Measurements from ENCODE around the gene STPG2. TPM values are rescaled to one million over a fixed set of nuclear protein-coding genes. Genes with fewer than 3 reads are reported as not detected.

STPG2 gene
- total RNA-seq, 2 donors from 2014 or later = 0.13 to 0.53 TPM

DNA sequence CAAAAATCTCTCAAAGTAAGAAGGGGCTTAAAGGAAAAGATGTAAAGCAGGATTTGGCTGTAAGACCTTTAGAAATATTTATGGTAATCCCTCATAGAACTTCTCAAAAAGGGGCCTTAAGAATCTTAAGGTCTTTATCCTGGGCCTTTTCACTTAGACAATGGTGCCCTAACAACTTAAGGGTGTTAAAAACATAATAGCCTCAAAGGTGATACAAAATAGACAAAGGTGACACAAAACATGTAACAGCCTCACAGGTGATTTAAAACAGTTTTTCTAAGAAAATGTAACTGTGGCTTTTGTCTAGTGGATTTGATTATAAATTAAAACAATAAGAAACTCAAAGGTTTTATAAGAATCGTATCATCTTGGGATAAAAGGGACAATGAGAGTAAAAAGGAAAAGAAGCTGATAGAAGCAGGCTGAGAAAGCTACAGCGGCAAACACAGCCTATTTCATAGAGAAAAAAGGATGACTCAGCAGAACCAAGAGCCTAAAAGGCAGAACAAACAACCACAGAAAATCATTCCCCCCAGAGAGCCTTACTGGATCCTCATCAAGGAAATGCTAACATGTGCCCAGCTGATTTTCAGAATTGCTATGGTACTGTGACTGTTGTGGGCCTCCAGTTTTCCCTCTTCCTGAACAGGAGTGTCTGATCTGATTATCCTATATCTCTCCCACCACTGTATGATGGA lies 164.3 kb downstream of the STPG2 start:
- no peaks in the 10 kb centered on the region for H3K27me3 ChIP-seq (ENCODE audit: control insufficient read depth, insufficient read depth, low read length, poor library complexity, severe bottlenecking)
- DNase-seq = no peak
- H3K4me1 ChIP-seq (ENCODE audit: control insufficient read depth, insufficient read depth, low read length) = no peaks in the 10 kb centered on the region
- no peak overlapping the region for H3K9ac ChIP-seq (ENCODE audit: extremely low read depth, low read length, poor library complexity, severe bottlenecking)
- H3K27me3 Mint-ChIP-seq (ENCODE audit: insufficient read depth) = no peaks in the 10 kb centered on the region
- H3K36me3 Mint-ChIP-seq (ENCODE audit: low read depth) = no peaks in the 10 kb centered on the region
- H3K27ac Mint-ChIP-seq = no peak overlapping the region
- peaks cover 18% of the 10 kb centered on the region for H3K9me3 ChIP-seq (ENCODE audit: control insufficient read depth, low read length)
- TF ChIP-seq, protein P1, sequence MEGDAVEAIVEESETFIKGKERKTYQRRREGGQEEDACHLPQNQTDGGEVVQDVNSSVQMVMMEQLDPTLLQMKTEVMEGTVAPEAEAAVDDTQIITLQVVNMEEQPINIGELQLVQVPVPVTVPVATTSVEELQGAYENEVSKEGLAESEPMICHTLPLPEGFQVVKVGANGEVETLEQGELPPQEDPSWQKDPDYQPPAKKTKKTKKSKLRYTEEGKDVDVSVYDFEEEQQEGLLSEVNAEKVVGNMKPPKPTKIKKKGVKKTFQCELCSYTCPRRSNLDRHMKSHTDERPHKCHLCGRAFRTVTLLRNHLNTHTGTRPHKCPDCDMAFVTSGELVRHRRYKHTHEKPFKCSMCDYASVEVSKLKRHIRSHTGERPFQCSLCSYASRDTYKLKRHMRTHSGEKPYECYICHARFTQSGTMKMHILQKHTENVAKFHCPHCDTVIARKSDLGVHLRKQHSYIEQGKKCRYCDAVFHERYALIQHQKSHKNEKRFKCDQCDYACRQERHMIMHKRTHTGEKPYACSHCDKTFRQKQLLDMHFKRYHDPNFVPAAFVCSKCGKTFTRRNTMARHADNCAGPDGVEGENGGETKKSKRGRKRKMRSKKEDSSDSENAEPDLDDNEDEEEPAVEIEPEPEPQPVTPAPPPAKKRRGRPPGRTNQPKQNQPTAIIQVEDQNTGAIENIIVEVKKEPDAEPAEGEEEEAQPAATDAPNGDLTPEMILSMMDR (conservative IDR thresholded peaks at IDR 0.05) = no peak
- no peak overlapping the region for H3K27ac ChIP-seq (ENCODE audit: low read depth, low read length)
- H3K4me3 ChIP-seq (ENCODE audit: low read length) = no peak overlapping the region
- H3K4me3 Mint-ChIP-seq = no peak overlapping the region
- peaks cover 4% of the 10 kb centered on the region for H3K4me1 Mint-ChIP-seq
- 100% methylated on average over 2 of the region's 2 CpGs; no CpG with 5 or more reads in 1 of the 2 experiments for WGBS, 2 experiments (ENCODE audit: insufficient coverage in 1 of 2, insufficient read length in 1 of 2)
- no peaks in the 10 kb centered on the region for H3K36me3 ChIP-seq (ENCODE audit: control insufficient read depth, insufficient read depth, low read length)
- H3K9me3 Mint-ChIP-seq = peaks cover 17% of the 10 kb centered on the region

DNA sequence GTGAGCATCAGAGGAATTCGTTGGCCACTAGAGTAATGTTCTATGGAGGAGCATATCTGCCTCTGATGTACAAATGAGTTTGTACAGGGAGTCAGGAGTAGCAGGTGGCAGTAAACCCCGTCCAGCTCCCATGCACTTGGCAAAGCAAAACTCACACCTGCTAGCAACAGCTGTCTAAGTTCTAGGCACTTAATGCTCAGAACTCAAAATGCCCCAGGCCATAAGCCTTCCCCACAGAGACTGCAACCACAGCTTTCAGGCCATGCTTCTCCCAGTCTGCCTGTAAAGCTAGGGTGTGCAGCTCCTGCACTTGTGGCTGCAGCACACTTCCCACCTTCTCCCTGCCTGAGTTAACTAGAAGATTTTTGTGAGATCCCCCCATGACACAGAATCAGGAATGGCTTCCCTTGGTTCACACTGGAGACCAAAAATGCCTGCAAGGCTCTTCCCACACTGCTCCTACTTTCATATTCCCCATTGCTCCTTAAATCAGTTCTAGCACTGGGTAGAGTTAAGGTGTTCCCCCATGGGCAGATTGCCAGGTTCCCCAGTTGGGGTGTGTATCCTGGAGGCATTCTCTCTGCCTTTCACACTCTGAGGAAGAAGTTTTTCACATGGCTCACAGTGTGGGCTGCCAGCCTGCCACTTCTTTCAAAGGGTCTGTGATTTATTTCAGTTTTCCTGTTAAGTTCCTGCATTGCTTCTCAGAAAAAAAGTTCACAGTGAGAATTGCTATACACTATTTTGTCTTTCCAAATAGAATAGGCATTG lies 189.9 kb downstream of the STPG2 start:
- 86 to 100% methylated on average over 1 to 2 of the region's 2 CpGs for WGBS, 2 experiments (ENCODE audit: insufficient coverage in 1 of 2, insufficient read length in 1 of 2)
- Histone ChIP-seq H3K9ac (ENCODE audit: extremely low read depth, low read length, poor library complexity, severe bottlenecking) (no peak overlapping the region), H3K27me3 (ENCODE audit: control insufficient read depth, insufficient read depth, low read length, poor library complexity, severe bottlenecking) (no peaks in the 10 kb centered on the region), H3K36me3 (ENCODE audit: control insufficient read depth, insufficient read depth, low read length) (no peaks in the 10 kb centered on the region), H3K9me3 (ENCODE audit: control insufficient read depth, low read length) (peaks cover 31% of the 10 kb centered on the region), H3K4me3 (ENCODE audit: low read length) (no peak overlapping the region), H3K27ac (ENCODE audit: low read depth, low read length) (no peak overlapping the region), H3K4me1 (ENCODE audit: control insufficient read depth, insufficient read depth, low read length) (peaks cover 5% of the 10 kb centered on the region)
- TF ChIP-seq, protein P1 (conservative IDR thresholded peaks at IDR 0.05) = no peak
- H3K27me3 Mint-ChIP-seq (ENCODE audit: insufficient read depth) = peaks cover 11% of the 10 kb centered on the region
- H3K27ac Mint-ChIP-seq = no peak overlapping the region
- no peak for DNase-seq
- no peak overlapping the region for H3K4me3 Mint-ChIP-seq
- peaks cover 4% of the 10 kb centered on the region for H3K36me3 Mint-ChIP-seq (ENCODE audit: low read depth)
- H3K9me3 Mint-ChIP-seq = peaks cover 28% of the 10 kb centered on the region
- peaks cover 19% of the 10 kb centered on the region for H3K4me1 Mint-ChIP-seq

DNA sequence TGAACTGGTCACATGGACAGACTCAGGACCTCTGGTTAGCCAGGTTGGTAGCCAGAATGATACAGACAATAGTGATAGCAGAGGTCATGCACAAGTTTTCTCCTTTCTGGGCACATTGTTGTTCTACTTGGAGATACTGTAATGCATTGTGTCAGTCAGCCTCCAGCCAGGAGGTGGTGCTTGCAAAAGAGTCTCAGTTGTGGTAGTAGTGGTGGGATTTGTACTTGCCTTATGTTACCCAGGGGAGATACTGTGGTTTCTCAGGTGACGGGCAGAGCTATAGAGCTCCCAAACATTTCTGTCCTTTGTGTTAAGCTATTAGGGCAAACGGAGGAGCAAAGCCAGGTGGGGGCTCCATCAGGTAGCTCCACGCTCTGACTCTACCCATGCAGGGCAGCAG lies 190.5 kb downstream of the STPG2 start:
- WGBS, 2 experiments (ENCODE audit: insufficient coverage in 1 of 2, insufficient read length in 1 of 2) = 88 to 100% methylated on average over 2 to 3 of the region's 3 CpGs
- Histone ChIP-seq H3K9me3 (ENCODE audit: control insufficient read depth, low read length) (peaks cover 37% of the 10 kb centered on the region), H3K4me3 (ENCODE audit: low read length) (no peak overlapping the region), H3K27me3 (ENCODE audit: control insufficient read depth, insufficient read depth, low read length, poor library complexity, severe bottlenecking) (no peaks in the 10 kb centered on the region), H3K36me3 (ENCODE audit: control insufficient read depth, insufficient read depth, low read length) (no peaks in the 10 kb centered on the region), H3K9ac (ENCODE audit: extremely low read depth, low read length, poor library complexity, severe bottlenecking) (no peak overlapping the region), H3K27ac (ENCODE audit: low read depth, low read length) (no peak overlapping the region), H3K4me1 (ENCODE audit: control insufficient read depth, insufficient read depth, low read length) (peaks cover 5% of the 10 kb centered on the region)
- TF ChIP-seq, protein P1 (conservative IDR thresholded peaks at IDR 0.05) = no peak
- H3K27me3 Mint-ChIP-seq (ENCODE audit: insufficient read depth) = peaks cover 11% of the 10 kb centered on the region
- no peak for DNase-seq
- peaks cover 13% of the 10 kb centered on the region for H3K4me1 Mint-ChIP-seq
- peaks cover 4% of the 10 kb centered on the region for H3K36me3 Mint-ChIP-seq (ENCODE audit: low read depth)
- no peak overlapping the region for H3K27ac Mint-ChIP-seq
- no peak overlapping the region for H3K4me3 Mint-ChIP-seq
- peaks cover 34% of the 10 kb centered on the region for H3K9me3 Mint-ChIP-seq
